Epithelial cell of prostate (primary cell): ENCODE results near the gene NEBL.

ENCODE experiments used
- DNase-seq: peaks from one replicate; pipeline ENCODE4 v3.0.0-alpha.2; 2011; ENCODE audit warnings: low read depth, low spot score
- H3K27ac ChIP-seq: fragments of 450-650 bp; 2 replicates; pipeline ENCODE4 v1.5.1; 2017; ENCODE audit warnings: mild to moderate bottlenecking

NEBL gene

GRCh38 chr10:20809631-20810030 is 87.5 kb downstream of the NEBL start:
- no peak for DNase-seq
- H3K27ac ChIP-seq: no peak overlapping the region

DNA sequence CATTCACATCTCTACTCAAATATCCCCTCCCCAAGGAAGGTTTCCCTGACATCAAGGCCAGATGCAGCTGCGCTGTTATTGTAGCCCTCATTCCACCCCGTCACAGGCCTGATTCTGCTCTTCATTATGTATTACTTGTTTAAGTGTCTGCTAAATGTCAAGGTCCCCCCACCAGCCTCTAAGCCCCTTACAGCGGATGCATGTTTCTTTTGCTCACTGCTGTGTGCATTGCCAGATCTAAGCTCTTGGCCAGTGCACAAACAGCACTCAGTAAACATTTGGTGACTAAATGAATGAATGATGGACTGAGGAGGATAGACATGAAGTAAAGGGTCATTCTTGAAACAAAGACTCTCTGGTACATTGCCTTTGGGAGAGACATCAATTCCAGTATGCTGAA is 90.6 kb downstream of the NEBL start:
- DNase-seq: no peak
- no peak overlapping the region for H3K27ac ChIP-seq

DNA sequence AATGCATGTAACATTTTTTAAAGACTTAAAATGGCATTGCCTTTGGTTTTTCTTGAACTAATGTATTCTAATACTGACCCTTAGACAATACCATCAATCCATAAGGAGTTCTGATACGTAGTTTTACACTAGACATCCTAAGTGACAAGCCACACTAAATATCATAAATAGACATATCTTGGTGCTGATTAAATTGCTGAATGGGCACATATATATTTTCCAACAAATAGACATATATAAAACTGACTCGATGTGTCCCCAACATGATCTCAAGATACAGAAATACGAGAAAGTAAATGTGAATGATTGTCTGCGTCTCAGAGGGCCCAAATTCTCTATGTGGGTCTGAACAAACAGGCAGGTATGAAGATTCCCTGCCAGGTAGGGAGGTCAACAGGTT is 99.8 kb downstream of the NEBL start:
- no peak overlapping the region for H3K27ac ChIP-seq
- DNase-seq: no peak

DNA sequence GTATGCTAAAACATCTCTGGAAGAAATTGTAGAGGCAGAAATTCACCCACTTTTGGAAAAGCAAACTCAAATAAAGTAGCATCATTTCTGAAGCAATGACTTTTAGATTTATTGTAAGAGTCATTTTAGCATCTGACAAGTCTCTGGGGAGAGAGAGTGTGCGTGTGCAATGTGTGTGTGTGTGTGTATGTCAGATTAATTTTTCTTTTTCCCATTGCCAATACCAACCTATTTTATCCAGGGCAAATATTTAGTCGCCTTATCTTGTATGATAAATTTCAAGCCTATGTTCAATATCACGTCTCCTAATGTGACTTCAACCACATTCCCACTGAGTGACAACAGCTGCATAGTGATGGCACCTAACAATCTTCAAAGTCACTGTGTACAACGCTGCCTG is 101.7 kb downstream of the NEBL start:
- H3K27ac ChIP-seq: no peak overlapping the region
- no peak for DNase-seq

DNA sequence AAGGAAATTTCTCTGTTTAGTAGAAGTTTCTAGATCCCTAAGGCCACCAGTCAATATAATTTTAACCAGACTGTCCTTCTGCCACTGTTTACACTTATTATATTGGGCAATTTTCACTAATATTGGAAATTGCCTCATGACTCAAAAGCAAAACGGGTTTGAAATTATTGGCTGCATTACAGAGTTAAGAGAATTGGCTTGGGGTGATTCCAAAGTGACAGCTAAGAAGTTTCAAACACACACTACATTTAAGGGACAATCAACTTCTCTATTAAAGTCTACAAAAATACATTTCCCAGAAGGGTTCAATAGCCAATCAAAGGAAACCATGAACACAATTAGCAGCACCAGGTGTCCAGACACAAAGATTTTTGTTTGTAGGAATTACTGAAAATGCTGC is 111.9 kb downstream of the NEBL start:
- H3K27ac ChIP-seq: no peak overlapping the region
- no peak for DNase-seq

- DNase-seq: no peak
- no peak overlapping the region for H3K27ac ChIP-seq
Measured at GRCh38 chr10:20778008-20778757, 118.9 kb downstream of the NEBL start.

DNA sequence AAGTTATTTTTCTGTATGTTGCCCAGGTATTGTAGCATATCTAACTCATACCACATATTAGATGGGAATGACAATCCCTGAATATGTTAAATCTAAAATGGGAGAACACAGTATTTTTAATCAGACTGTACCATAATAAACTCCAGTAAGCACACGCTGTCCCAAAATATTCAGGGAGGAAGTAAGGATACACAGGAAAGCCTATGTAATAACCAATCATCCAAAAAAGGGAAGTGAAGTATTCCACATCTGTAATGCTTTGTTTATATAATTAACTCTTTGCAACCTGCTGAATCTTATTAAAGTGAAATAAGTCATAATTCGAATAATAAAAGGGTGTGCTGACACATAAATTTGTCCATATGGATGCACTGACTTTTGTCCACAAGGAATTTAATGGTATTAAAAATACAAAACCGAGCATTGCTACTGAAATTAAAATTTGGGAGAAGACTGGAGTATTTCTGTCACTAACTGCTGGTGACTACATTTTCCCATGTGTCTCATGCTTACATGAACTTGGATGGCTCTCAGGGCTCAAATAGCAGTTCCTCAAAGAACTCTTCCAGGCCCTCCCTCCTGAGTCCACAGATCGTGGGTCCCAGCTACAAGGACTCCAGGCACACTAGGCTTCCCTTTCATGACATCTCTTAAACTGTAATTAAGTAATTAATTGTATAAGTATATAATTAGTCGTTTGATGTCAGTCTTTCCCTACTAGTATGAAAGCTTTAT is 120.6 kb downstream of the NEBL start:
- no peak for DNase-seq
- H3K27ac ChIP-seq: no peak overlapping the region

GRCh38 chr10:20771051-20771450 is 126.1 kb downstream of the NEBL start:
- DNase-seq: no peak
- no peak overlapping the region for H3K27ac ChIP-seq

DNA sequence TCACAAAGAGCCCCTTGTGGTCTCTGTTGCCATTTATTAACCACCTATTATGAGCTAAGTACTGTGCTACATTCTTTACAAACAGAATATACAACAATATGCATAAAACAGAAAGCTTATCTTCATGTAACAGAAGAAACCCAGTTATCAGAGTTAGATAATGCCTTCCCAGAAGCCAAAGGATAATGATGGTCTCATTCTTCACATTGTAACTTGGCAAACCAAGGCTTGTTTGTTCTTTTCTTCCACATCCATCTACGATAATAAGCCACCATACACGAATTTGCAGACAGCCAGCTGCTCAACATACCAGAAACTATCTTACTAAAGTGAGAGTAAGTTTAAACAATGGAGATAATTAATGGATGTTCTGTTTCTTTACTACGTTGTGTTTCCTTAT is 127.6 kb downstream of the NEBL start:
- no peak overlapping the region for H3K27ac ChIP-seq
- DNase-seq: no peak

DNA sequence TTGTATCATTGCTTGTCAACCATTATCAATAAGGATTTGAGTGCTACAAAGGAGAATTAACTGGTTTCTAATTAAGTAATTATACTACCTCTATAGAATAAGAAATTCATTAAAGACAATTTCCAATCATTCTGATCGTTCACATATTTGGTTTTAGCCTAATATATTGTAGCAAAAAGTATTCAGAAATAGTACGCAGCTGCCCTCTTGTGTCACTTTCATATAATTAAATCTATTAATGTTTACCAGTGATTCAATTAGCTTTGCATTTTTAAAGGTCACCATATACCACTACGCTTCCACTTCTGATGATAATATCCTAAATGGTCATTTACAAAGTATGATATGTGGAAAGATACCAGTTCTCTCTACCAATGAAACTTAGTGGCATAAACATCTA is 128.3 kb downstream of the NEBL start:
- DNase-seq: no peak
- H3K27ac ChIP-seq: no peak overlapping the region

GRCh38 chr10:20767028-20767427 is 130.1 kb downstream of the NEBL start:
- peak overlapping the region; percentile 5 for H3K27ac ChIP-seq
- peak; percentile 5 for DNase-seq

DNA sequence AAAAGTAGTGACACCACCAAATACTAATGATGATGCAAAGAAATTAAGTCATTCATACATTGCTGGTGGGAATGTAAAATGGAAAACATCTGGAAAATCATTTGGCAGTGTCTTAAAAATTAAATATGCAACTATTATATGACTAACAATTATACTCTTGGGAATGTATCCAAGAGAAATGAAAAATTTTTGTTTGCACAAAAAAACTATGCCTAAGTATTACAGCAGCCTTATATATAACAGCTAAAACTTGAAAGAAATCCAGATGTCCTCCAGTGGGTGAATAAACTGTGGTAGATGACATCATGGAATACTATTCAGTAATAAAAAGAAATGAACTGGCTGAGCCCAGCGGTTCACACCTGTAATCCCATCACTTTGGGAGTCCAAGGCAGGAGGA is 132.0 kb downstream of the NEBL start:
- no peak for DNase-seq
- H3K27ac ChIP-seq: no peak overlapping the region

DNA sequence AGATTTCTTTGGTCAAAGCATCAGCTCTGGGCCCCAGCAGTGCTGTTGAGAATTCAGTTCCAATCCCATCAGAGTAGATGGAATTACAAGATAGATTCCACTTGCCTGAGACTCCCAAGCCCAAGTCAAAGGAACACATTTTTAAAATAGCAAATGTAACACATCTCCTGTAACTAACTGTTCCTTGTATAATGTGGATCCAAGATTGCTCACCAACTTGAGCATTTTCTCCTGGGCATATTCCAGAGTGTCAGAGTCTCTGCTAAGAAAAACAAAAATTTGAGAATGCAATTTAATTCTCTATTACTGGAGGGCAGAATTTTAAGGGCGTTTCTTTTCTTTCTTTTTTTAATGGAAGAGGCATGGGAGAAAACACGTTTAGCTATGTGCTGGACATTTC is 136.7 kb downstream of the NEBL start:
- H3K27ac ChIP-seq: no peak overlapping the region
- no peak for DNase-seq

GRCh38 chr10:20748551-20748950 is 148.6 kb downstream of the NEBL start:
- DNase-seq: no peak

GRCh38 chr10:20747782-20748181 is 149.3 kb downstream of the NEBL start:
- no peak for DNase-seq
- H3K27ac ChIP-seq: no peak overlapping the region

More at GRCh38 chr10:20748551-20748950, 148.6 kb downstream of the NEBL start:
- no peak overlapping the region for H3K27ac ChIP-seq

GRCh38 chr10:20746856-20747255 is 150.3 kb downstream of the NEBL start:
- no peak for DNase-seq
- no peak overlapping the region for H3K27ac ChIP-seq

GRCh38 chr10:20745556-20746375 is 151.3 kb downstream of the NEBL start:
- DNase-seq: no peak
- H3K27ac ChIP-seq: no peak overlapping the region

DNA sequence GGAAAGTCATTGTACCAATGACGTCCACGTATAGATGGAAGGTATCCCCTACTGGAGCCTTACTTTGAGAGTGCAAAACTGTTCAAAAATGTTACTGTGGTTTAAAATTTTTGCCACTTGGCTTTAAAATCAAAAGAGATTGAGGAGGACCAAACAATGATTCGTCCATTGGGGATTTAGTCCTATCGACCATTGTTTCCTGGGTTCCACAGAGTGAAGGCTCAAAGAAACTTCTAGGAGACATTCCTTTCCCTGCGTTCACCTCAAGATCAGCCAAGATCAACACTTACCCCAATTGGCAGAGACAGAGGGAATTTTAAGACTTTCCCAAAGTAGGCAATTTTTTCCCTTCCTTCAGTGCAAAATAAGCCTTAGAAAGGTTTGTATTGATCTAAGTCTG is 152.3 kb downstream of the NEBL start:
- DNase-seq: no peak
- no peak overlapping the region for H3K27ac ChIP-seq

DNA sequence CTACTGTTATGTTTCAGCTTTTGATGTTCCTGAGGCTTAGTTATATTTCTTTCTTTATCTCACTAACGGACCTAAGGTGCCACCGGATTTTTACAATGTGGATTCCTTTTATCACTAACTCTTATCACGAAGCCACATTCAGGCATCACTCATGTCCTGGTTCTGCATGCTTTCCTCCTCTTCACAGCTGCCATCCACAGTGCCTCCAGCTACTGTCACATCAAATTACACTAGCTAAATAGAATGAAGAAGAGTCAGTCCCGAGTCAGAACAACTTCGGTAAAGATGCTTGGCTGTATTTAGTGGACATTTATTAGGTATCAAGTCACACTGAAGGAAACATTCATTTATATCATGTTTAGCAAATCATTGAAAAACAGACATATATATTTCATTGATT is 153.2 kb downstream of the NEBL start:
- no peak for DNase-seq
- no peak overlapping the region for H3K27ac ChIP-seq

DNA sequence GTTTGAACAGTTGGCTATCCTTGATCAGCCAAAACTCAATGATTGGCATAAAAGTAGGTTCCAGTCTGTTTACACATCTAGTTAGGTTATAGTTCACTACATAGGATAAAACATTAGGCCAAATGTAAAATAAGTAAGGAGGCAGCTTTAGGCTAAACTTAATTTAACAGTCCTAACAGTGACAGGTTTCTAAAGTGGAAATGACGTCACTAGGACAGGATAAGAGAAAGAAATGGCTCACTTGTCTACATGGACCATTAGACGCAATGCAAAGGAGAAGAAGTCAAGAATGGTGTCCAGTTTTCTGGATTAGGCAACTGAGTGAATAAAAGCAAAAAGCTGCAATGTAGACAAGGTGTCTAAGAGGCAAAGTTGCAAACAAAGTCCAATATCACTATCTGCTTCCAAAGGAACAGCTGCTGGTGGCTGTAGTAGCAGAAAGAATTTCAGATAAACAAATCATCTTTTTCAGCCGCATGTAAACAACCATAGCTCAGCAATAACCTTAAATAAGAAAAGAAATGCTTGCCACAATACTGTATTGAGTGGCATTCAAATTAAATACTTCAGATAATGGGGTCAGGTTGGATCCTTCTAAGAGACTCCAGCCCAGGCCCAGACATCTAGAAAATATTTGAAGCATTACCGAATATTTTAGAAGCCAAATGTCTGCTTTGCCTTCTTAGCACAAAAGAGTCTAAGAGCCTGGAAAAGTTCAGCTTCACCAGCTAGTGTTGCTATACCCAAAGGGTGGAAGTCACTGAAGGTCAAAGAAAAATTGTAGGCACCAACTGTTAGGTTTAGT is 154.2 kb downstream of the NEBL start:
- H3K27ac ChIP-seq: no peak overlapping the region

More for the DNA sequence above, 154.2 kb downstream of the NEBL start:
- no peak for DNase-seq
